SH-SY5Y (cell line): ENCODE measurements around the gene GIPC1.

ENCODE experiments used
- GATA2 ChIP-seq: IDR thresholded peaks from 2 replicates; pipeline ENCODE4 v1.6.1; 2011; ENCODE audit warnings: mild to moderate bottlenecking, low read depth, low read length
- GATA3 ChIP-seq: IDR thresholded peaks from 2 replicates; pipeline ENCODE4 v1.6.1; 2011; ENCODE audit warnings: low read depth, mild to moderate bottlenecking, low read length, moderate library complexity

DNA sequence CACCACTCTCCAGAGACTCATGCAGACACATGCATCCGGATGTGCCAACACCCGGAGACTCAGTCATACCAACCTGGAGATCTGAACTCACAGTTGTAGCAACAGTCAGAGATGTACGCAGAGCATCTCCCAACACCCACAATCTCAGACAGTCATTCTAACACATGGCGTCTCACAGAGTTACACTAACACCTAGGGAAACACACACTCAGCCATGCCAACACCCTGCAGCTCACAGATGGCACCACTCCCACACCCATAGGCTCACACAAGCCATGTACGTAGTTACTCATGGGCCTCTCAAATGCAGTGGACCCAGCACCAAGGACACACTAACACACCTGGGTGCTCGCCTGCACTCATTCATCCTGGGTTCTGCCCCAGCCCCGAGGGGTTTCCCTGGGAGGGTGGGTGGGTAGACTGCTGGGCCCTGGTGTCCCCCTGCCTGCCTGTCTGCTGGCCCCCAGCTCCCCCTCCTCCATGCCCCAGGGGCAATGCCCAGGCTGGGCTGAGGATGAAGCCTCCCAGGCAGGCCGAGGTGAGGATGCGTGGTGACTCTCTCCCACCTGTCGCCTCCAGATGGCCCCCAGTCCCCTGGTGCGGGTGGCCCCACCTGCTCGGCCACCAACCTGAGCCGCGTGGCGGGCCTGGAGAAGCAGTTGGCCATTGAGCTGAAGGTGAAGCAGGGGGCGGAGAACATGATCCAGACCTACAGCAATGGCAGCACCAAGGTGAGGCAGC is 52.9 kb downstream of the GIPC1 start:
- TF ChIP-seq GATA2 (no peak), GATA3 (no peak)
